Measurements from ENCODE around the gene RERE. TPM values are rescaled to one million over a fixed set of nuclear protein-coding genes. Genes with fewer than 3 reads are reported as not detected.
"Not testable (repeated sequence)": the region's sequence is repeated elsewhere in the genome, so short reads cannot be mapped to it uniquely, and the experiment has no call there.

Gene RERE
- total RNA-seq, 1 donor from 2014 or later = 88.5 TPM

DNA sequence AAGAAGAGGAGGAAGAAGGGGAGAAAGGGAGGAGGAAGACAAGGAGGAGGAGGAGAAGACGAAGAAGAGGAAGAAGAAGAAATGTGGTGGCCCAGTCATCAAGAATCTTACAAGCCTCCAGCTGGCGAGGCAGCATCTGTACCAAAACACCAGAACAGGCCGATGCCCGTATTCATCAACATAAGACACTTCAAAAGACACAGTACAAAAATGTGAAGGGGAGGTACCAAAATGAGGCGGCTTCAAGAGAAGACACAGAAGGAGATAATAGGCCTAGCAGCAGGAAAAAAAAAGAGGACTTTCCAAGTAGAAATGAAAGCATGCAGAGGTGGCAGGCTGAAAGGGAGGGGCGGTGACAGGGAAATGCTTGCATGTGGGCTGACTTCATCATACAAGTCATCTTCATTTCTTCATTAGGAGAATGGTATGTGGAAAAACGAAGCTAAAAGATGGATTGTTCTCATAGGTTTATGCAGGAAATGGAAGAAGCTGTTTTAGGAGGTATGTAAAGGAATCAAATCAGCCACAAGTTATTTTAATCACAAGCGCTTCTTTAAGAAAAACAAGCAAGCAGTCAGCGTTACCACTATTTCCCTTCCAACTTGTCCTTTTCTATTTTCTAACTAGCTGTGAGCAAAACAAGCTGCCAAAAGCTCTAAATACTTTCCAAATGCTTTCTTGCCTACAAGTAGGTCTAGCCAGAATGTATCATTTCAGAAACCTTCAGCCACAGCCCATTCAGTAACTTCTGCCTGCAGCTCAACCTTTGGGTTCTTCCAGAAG lies 307.2 kb downstream of the RERE start:
- Histone ChIP-seq H3K27ac (peak overlapping the region; percentile 69), H3K9me3 (no peaks in the 10 kb centered on the region), H3K36me3 (peaks cover 19% of the 10 kb centered on the region), H3K4me1 (peaks cover 38% of the 10 kb centered on the region), H3K27me3 (ENCODE audit: low read depth) (no peaks in the 10 kb centered on the region), H3K4me3 (peak overlapping the region; percentile 20)
- no peak for DNase-seq
- intact Hi-C loops (cut with DNase I) = no loop called here
- peak; percentile 29 to 41 for ATAC-seq
- no peak for TF ChIP-seq CTCF (IDR thresholded peaks at IDR 0.05)

DNA sequence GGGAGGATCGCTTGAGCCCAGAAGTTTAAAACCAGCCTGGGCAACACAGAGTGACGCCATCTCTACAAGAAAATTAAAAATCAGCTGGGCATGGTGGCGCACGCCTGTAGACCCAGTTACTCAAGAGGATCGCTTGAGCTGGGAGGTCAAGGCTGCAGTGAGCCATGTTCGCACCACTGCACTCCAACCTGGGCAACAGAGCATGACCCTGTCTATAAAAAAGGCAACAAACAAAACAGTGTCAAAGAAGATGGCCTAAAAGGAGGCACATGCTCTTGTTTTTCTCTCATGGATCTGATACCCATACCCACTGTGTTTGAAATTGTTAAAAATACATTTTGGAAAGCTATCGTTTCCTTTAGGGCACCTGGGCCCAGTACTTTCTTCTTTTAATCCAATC lies 307.9 kb downstream of the RERE start:
- no peak for ATAC-seq
- intact Hi-C loops (cut with DNase I) = no loop called here

GRCh38 chr1:8506995-8507615 lies 310.3 kb downstream of the RERE start:
- TF ChIP-seq CTCF (IDR thresholded peaks at IDR 0.05) = no peak
- Histone ChIP-seq H3K9me3 (no peaks in the 10 kb centered on the region), H3K4me3 (no peak overlapping the region), H3K27ac (peak overlapping the region; percentile 58), H3K4me1 (peaks cover 39% of the 10 kb centered on the region), H3K36me3 (peaks cover 9% of the 10 kb centered on the region), H3K27me3 (ENCODE audit: low read depth) (no peaks in the 10 kb centered on the region)
- peak in 1 of 2 donors; percentile 42 for ATAC-seq
- intact Hi-C loops (cut with DNase I) = no loop called here
- no peak for DNase-seq

More for the DNA sequence above, 307.9 kb downstream of the RERE start:
- DNase-seq = no peak
- peaks cover 16% of the 10 kb centered on the region for H3K36me3 ChIP-seq
- TF ChIP-seq CTCF (IDR thresholded peaks at IDR 0.05) = no peak
- H3K4me3 ChIP-seq = no peak overlapping the region
- peaks cover 38% of the 10 kb centered on the region for H3K4me1 ChIP-seq
- no peaks in the 10 kb centered on the region for H3K27me3 ChIP-seq (ENCODE audit: low read depth)
- no peaks in the 10 kb centered on the region for H3K9me3 ChIP-seq
- peak overlapping the region; percentile 69 for H3K27ac ChIP-seq

DNA sequence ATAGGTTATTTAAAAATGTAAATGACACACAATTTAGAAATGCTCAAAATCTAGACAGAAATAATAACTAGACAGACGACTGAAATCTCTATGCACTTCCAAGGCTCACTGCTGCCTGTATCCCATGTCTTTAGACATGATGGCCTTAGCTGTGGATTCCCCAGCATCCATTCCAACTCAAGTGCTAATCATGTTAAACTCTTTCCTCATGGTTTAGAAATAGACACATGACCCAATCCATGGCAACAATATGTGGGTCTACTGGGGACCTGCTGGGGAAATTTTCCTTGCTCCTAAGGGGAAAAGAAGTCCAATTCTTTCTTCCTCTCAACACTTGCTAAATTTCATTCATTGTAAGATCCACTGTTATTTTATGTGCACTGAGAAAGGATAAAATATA lies 311.0 kb downstream of the RERE start:
- TF ChIP-seq CTCF (IDR thresholded peaks at IDR 0.05) = no peak
- Histone ChIP-seq H3K4me1 (peaks cover 36% of the 10 kb centered on the region), H3K4me3 (no peak overlapping the region), H3K27me3 (ENCODE audit: low read depth) (no peaks in the 10 kb centered on the region), H3K27ac (no peak overlapping the region), H3K36me3 (peaks cover 9% of the 10 kb centered on the region), H3K9me3 (no peaks in the 10 kb centered on the region)
- intact Hi-C loops (cut with DNase I) = no loop called here
- ATAC-seq = no peak
- no peak for DNase-seq

DNA sequence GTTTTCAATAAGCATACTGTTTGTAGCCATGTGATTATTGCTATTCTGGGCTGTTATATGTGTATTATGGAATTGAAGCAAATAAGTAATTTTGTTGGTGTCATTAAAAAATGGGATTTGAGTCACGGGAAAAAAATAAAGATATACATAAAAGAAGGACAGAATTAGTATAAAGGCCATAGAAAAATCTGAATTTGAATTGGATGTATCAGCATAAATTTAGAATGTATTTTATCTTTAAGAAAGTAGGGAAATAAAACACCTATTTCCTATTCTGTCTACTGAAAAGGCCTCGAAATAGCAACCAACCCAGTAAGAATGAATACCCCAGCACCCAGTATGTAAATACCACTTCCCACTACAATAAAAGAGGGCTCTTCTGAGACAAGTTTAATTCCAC lies 313.6 kb downstream of the RERE start:
- no peak for TF ChIP-seq CTCF (IDR thresholded peaks at IDR 0.05)

DNA sequence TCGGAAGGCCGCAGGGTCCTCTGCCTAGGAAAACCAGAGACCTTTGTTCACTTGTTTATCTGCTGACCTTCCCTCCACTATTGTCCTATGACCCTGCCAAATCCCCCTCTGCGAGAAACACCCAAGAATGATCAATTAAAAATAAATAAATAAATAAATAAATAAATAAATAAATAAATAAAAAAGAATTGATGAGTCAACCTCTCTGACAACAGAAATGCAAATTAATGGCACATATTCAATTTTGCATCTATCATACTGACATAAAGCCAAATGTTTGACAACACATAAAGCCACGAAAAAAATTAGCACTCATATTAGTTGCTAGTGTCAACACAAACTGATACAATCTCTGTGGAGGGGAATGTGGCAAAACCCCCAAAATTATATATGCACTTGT lies 314.5 kb downstream of the RERE start:
- H3K36me3 ChIP-seq; H3K4me3 ChIP-seq; H3K9me3 ChIP-seq; DNase-seq; intact Hi-C loops (cut with DNase I); H3K27me3 ChIP-seq (ENCODE audit: low read depth); H3K27ac ChIP-seq; ATAC-seq: not testable (repeated sequence)
- H3K4me1 ChIP-seq = peaks cover 14% of the 10 kb centered on the region

More for the DNA sequence above, 313.6 kb downstream of the RERE start:
- intact Hi-C loops (cut with DNase I) = no loop called here
- H3K27ac ChIP-seq = no peak overlapping the region
- H3K27me3 ChIP-seq (ENCODE audit: low read depth) = no peaks in the 10 kb centered on the region
- ATAC-seq (no peak), DNase-seq (no peak)
- H3K36me3 ChIP-seq = peaks cover 13% of the 10 kb centered on the region
- H3K4me3 ChIP-seq = no peak overlapping the region
- peaks cover 14% of the 10 kb centered on the region for H3K4me1 ChIP-seq
- H3K9me3 ChIP-seq = no peaks in the 10 kb centered on the region

All from lower lobe of right lung (tissue), 2 donors.